Activated CD4-positive, CD25-positive, alpha-beta regulatory T cell treated with anti-CD3 and anti-CD28 coated beads, Interleukin-2, amount 50 U/mL, for 16 hours (primary cell): ENCODE data around the gene TEDC2.

Source experiments
- DNase-seq: peaks from one replicate; pipeline ENCODE4 v3.0.0-alpha.2; 2020; ENCODE audit warnings: low read depth, low spot score

TEDC2 gene

GRCh38 chr16:2513405-2514332, 53.8 kb downstream of the TEDC2 start, which contains the start of gene ATP6V0C:
Gene ATP6V0C, plus strand, starts transcription at chr16:2513952. Its CDS starts 152 bp downstream, at chr16:2514104.
- peak; percentile 82 for DNase-seq
